Caco-2 (cell line): ENCODE data around the gene AGTRAP. TPM values are rescaled to one million over a fixed set of nuclear protein-coding genes. Genes with fewer than 3 reads are reported as not detected.

ENCODE experiments used
- BruUV-seq: library from RNA; stranded (reverse); fragments of 400-500 nt; replicated peaks from 2 replicates; lab custom pipeline; 2021; lab: Mats Ljungman, UMichigan
- CTCF ChIA-PET: fragments of 300-600 bp; sonication (Branson Sonifier 250); formaldehyde crosslinking; loops from one replicate; lab custom pipeline; 2022; ENCODE audit warnings: antibody characterized with exemption; lab: Charles Lee
- POLR2A ChIA-PET: fragments of 300-600 bp; sonication (Branson Sonifier 250); formaldehyde crosslinking; loops from one replicate; lab custom pipeline; 2022; ENCODE audit warnings: antibody characterized with exemption; lab: Charles Lee
- DNase-seq, 2 experiments: peaks; one replicate each; pipeline versions ENCODE4 v3.0.0 to v3.0.0-alpha.2; 2020 to 2022
- H3K27me3 ChIP-seq: replicated peaks from 2 replicates; pipeline ENCODE4 v1.6.0; 2011; ENCODE audit warnings: low read length; ENCODE audit not compliant: control insufficient read depth, insufficient read depth
- H3K36me3 ChIP-seq: 2 replicates; pipeline ENCODE4 v1.5.1; 2011; ENCODE audit warnings: low read length; ENCODE audit not compliant: control insufficient read depth, insufficient read depth
- H3K4me1 ChIP-seq: fragments of 250-450 bp; sonication (Bioruptor Pico); 2 replicates; pipeline ENCODE4 v1.5.1; 2020; ENCODE audit warnings: mild to moderate bottlenecking
- H3K4me3 ChIP-seq: 2 replicates; pipeline ENCODE4 v1.5.1; 2011; ENCODE audit warnings: low read depth, mild to moderate bottlenecking, control low read depth, low read length
- H3K9me3 ChIP-seq: fragments of 250-450 bp; sonication (Bioruptor Pico); 2 replicates; pipeline ENCODE4 v1.5.1; 2020; ENCODE audit warnings: mild to moderate bottlenecking, moderate library complexity
- H3K27ac Mint-ChIP-seq: one replicate; pipeline ENCODE4 v1.8.0; 2022; ENCODE audit warnings: mixed read lengths; ENCODE audit not compliant: unreplicated experiment
- H3K27me3 Mint-ChIP-seq: one replicate; pipeline ENCODE4 v1.8.0; 2022; ENCODE audit warnings: mixed read lengths; ENCODE audit not compliant: insufficient read depth, unreplicated experiment
- H3K36me3 Mint-ChIP-seq: one replicate; pipeline ENCODE4 v1.8.0; 2022; ENCODE audit warnings: mild to moderate bottlenecking, mixed read lengths; ENCODE audit not compliant: insufficient read depth, unreplicated experiment
- H3K4me1 Mint-ChIP-seq: one replicate; pipeline ENCODE4 v1.8.0; 2022; ENCODE audit warnings: low read depth, mixed read lengths; ENCODE audit not compliant: unreplicated experiment
- H3K4me3 Mint-ChIP-seq: one replicate; pipeline ENCODE4 v1.8.0; 2022; ENCODE audit warnings: mild to moderate bottlenecking, moderate library complexity, mixed read lengths; ENCODE audit not compliant: unreplicated experiment
- H3K9me3 Mint-ChIP-seq: one replicate; pipeline ENCODE4 v1.8.0; 2022; ENCODE audit warnings: mixed read lengths; ENCODE audit not compliant: unreplicated experiment
- intact Hi-C: fragments of 100-400 bp; cut with micrococcal nuclease; formaldehyde crosslinking; loops from one replicate; pipeline ENCODE4 v1.10.0; 2022; ENCODE audit not compliant: unreplicated experiment
- total RNA-seq: library from RNA; stranded (reverse); gene quantifications from 2 replicates; pipeline ENCODE4 v1.2.3, GENCODE V29; 2022
- TF ChIP-seq, protein P1 (sequence below), 2 experiments: fragments of 200-600 bp in 1 of 2; IDR thresholded peaks; 1 replicate in 1 of 2; 2 replicates in 1 of 2; pipeline versions ENCODE4 v1.5.1 to v1.8.0; 2011 to 2022; ENCODE audit warnings: antibody characterized with exemption in 1 of 2, control low read depth in 1 of 2, inconsistent platforms in 1 of 2, low read depth in 1 of 2, low read length in 1 of 2, mild to moderate bottlenecking in 1 of 2, moderate library complexity in 1 of 2; ENCODE audit not compliant: insufficient read depth in 1 of 2, severe bottlenecking in 1 of 2, unreplicated experiment in 1 of 2

AGTRAP gene
- total RNA-seq, 1 experiment from 2014 or later: 44.4 TPM

GRCh38 chr1:11769274-11769673 is 33.3 kb downstream of the AGTRAP start:
- no peaks in the 10 kb centered on the region for H3K27me3 ChIP-seq
- Mint-ChIP-seq H3K4me1 (no peaks in the 10 kb centered on the region), H3K9me3 (no peaks in the 10 kb centered on the region), H3K27me3 (no peaks in the 10 kb centered on the region), H3K27ac (no peak overlapping the region), H3K4me3 (no peak overlapping the region), H3K36me3 (no peaks in the 10 kb centered on the region)
- ChIA-PET CTCF (no interaction called here), POLR2A (no interaction called here)
- peaks cover 6% of the 10 kb centered on the region; the same call in 1 of the 2 replicates for H3K4me1 ChIP-seq
- H3K9me3 ChIP-seq: no peaks in the 10 kb centered on the region
- DNase-seq: no peak
- TF ChIP-seq, protein P1, sequence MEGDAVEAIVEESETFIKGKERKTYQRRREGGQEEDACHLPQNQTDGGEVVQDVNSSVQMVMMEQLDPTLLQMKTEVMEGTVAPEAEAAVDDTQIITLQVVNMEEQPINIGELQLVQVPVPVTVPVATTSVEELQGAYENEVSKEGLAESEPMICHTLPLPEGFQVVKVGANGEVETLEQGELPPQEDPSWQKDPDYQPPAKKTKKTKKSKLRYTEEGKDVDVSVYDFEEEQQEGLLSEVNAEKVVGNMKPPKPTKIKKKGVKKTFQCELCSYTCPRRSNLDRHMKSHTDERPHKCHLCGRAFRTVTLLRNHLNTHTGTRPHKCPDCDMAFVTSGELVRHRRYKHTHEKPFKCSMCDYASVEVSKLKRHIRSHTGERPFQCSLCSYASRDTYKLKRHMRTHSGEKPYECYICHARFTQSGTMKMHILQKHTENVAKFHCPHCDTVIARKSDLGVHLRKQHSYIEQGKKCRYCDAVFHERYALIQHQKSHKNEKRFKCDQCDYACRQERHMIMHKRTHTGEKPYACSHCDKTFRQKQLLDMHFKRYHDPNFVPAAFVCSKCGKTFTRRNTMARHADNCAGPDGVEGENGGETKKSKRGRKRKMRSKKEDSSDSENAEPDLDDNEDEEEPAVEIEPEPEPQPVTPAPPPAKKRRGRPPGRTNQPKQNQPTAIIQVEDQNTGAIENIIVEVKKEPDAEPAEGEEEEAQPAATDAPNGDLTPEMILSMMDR (IDR thresholded peaks at IDR 0.05; ENCODE audit: insufficient read depth in 1 of 2, low read depth in 1 of 2, low read length in 1 of 2, severe bottlenecking in 1 of 2, unreplicated experiment in 1 of 2): no peak
- no peak overlapping the region for H3K4me3 ChIP-seq
- intact Hi-C loops: no loop called here
- H3K36me3 ChIP-seq: no peaks in the 10 kb centered on the region
- no TSS peak for BruUV-seq

- CTCF ChIA-PET: no interaction called here
- Mint-ChIP-seq H3K27me3 (no peaks in the 10 kb centered on the region), H3K4me1 (no peaks in the 10 kb centered on the region), H3K4me3 (no peak overlapping the region), H3K27ac (no peak overlapping the region), H3K9me3 (no peaks in the 10 kb centered on the region), H3K36me3 (no peaks in the 10 kb centered on the region)
- Histone ChIP-seq H3K4me1 (peaks cover 6% of the 10 kb centered on the region; the same call in 1 of the 2 replicates), H3K9me3 (no peaks in the 10 kb centered on the region), H3K27me3 (no peaks in the 10 kb centered on the region), H3K36me3 (no peaks in the 10 kb centered on the region), H3K4me3 (no peak overlapping the region)
- TF ChIP-seq, protein P1 (IDR thresholded peaks at IDR 0.05; ENCODE audit: insufficient read depth in 1 of 2, low read depth in 1 of 2, low read length in 1 of 2, severe bottlenecking in 1 of 2, unreplicated experiment in 1 of 2): no peak
- no peak for DNase-seq
- intact Hi-C loops: no loop called here
- POLR2A ChIA-PET: no interaction called here
- no TSS peak for BruUV-seq
These were observed 34.1 kb downstream of the AGTRAP start for GRCh38 chr1:11770011-11770410.

DNA sequence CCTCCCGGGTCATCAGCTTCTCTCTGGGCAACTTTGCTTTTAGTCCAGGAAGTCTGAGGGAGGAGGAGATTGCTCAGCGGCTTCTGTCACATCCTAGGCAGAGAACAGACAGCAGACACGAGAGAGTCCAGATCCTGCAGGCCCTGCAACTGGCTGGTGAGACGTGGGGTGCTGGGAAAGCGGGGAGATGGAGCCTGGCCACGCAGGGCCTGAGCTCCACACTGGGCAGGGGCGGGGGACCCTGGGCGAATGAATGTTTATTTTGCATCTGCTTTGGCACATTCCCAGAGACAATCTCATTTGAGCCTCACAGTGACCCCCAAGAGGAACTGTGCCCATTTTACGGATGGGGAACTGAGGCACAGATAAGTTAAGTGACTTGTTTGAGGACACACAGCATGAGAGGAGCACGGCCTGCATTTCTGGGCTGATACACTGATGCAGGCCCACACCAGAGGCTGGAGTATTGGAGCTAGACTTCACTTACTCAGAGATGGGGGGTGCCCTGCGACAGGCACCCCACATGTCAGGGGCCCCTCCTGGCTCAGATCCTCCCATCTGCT is 35.6 kb downstream of the AGTRAP start:
- peaks cover 6% of the 10 kb centered on the region; the same call in 1 of the 2 replicates for H3K4me1 ChIP-seq
- H3K4me3 Mint-ChIP-seq: no peak overlapping the region
- intact Hi-C loops: no loop called here
- BruUV-seq: no TSS peak
- no peaks in the 10 kb centered on the region for H3K36me3 ChIP-seq
- ChIA-PET POLR2A (no interaction called here), CTCF (no interaction called here)
- H3K9me3 ChIP-seq: no peaks in the 10 kb centered on the region
- H3K27ac Mint-ChIP-seq: no peak overlapping the region
- no peaks in the 10 kb centered on the region for H3K27me3 ChIP-seq
- no peak for DNase-seq
- TF ChIP-seq, protein P1 (IDR thresholded peaks at IDR 0.05; ENCODE audit: insufficient read depth in 1 of 2, low read depth in 1 of 2, low read length in 1 of 2, severe bottlenecking in 1 of 2, unreplicated experiment in 1 of 2): no peak
- no peaks in the 10 kb centered on the region for H3K4me1 Mint-ChIP-seq
- H3K36me3 Mint-ChIP-seq: no peaks in the 10 kb centered on the region
- no peaks in the 10 kb centered on the region for H3K27me3 Mint-ChIP-seq
- no peak overlapping the region for H3K4me3 ChIP-seq
- H3K9me3 Mint-ChIP-seq: no peaks in the 10 kb centered on the region
